ENCODE data around the gene SEPTIN7. TPM values are rescaled to one million over a fixed set of nuclear protein-coding genes. Genes with fewer than 3 reads are reported as not detected.

Gene SEPTIN7
- total RNA-seq = 217 and 282 TPM in 2 replicates

GRCh38 chr7:35800718-35801391 is at the start of gene SEPTIN7:
SEPTIN7 (plus strand) TSS chr7:35801057; CDS start chr7:35801210, 153 bp downstream.

Other genes with a start within 250 kb of the SEPTIN7 start
- 31.6 and 37.0 TPM in 2 replicates for gene HERPUD2, start 105.9 kb upstream of the SEPTIN7 start, total RNA-seq

Data from hair follicle dermal papilla cell (primary cell).